Aorta (tissue), 5 donors: ENCODE measurements around the gene RBPJ. TPM values are rescaled to one million over a fixed set of nuclear protein-coding genes. Genes with fewer than 3 reads are reported as not detected.

Experiments used
- ATAC-seq: fragments of 200-7000 bp; cut with Tn5 transposase; one replicate; pipeline ENCODE4 v1.9.1; 2022; ENCODE audit warnings: moderate library complexity; ENCODE audit not compliant: low FRiP score
- DNase-seq, 2 donors: peaks; one replicate each; pipeline ENCODE4 v3.0.0-alpha.2; 2020
- H3K27ac ChIP-seq, 2 donors: one replicate each; pipeline ENCODE4 v1.5.1; 2013; ENCODE audit warnings: low read length in 2 of 2, mild to moderate bottlenecking in 2 of 2, moderate library complexity in 2 of 2, control low read depth in 1 of 2, inconsistent platforms in 1 of 2, low read depth in 1 of 2
- H3K27me3 ChIP-seq, 2 donors: one replicate each; pipeline ENCODE4 v1.6.1; 2013; ENCODE audit warnings: control low read depth in 1 of 2, low read length in 1 of 2, mild to moderate bottlenecking in 1 of 2, moderate library complexity in 1 of 2; ENCODE audit not compliant: insufficient read depth in 2 of 2, control insufficient read depth in 1 of 2
- H3K36me3 ChIP-seq, 2 donors: one replicate each; pipeline ENCODE4 v1.6.1; 2013; ENCODE audit warnings: control low read depth in 1 of 2, low read length in 1 of 2, mild to moderate bottlenecking in 1 of 2; ENCODE audit not compliant: insufficient read depth in 2 of 2, control insufficient read depth in 1 of 2
- H3K4me1 ChIP-seq, 2 donors: one replicate each; pipeline ENCODE4 v1.6.1; 2013; ENCODE audit warnings: low read length in 2 of 2, control low read depth in 1 of 2, mild to moderate bottlenecking in 1 of 2, moderate library complexity in 1 of 2; ENCODE audit not compliant: insufficient read depth in 2 of 2, control insufficient read depth in 1 of 2
- H3K4me3 ChIP-seq, 2 donors: one replicate each; pipeline ENCODE4 v1.5.1; 2013; ENCODE audit warnings: low read length in 2 of 2, control low read depth in 1 of 2, mild to moderate bottlenecking in 1 of 2
- H3K9me3 ChIP-seq: one replicate; pipeline ENCODE4 v1.6.1; 2013; ENCODE audit warnings: mild to moderate bottlenecking, low read length; ENCODE audit not compliant: control insufficient read depth
- WGBS, 2 donors: extraction: QIAGEN DNeasy Blood & Tissue Kit; methylation state at CpG; one replicate each; pipeline ENCODE4 v1.1.7; 2013; 5-methylcytosine and 5-hydroxymethylcytosine counted together
- intact Hi-C, 2 donors: fragments of 100-400 bp; cut with DNase I; formaldehyde crosslinking; loops; one replicate each; pipeline versions ENCODE4 v1.14.2 to v1.15.0; 2022
- polyA plus RNA-seq, 2 donors: library from polyadenylated mRNA; stranded (reverse); fragments of 200-250 nt; gene quantifications; one replicate each; pipeline ENCODE4 v1.2.3, GENCODE V29; 2013
- total RNA-seq, 2 donors: library from RNA; stranded (reverse); fragmentation: NEBNext Ultra II Directional; extraction: Animal tissue kit (Norgen Biotek cat#: 25700); gene quantifications; one replicate each; pipeline ENCODE4 v1.2.1, GENCODE V29; 2021
- donor health status: healthy with polysubstance abuse.
- donor health status: Bipolar disorder and iron deficiency.
- donor health status: DM: no; HTN: no; CAD: no.
- donor health status: DM: no; HTN: no; CAD: no.
- donor health status: DM: yes; HTN: yes; CAD: no.

The RBPJ gene
- total and polyA plus RNA-seq, 4 donors: 24.9 to 162 (median 57.4) TPM

GRCh38 chr4:26406346-26406975 lies 85.6 kb downstream of the RBPJ start:
- ATAC-seq (no peak), DNase-seq (no peak)
- Histone ChIP-seq H3K9me3 (no peaks in the 10 kb centered on the region), H3K36me3 (peaks cover 2 to 4% of the 10 kb centered on the region in 2 donors), H3K4me3 (no peak overlapping the region), H3K4me1 (no peaks in the 10 kb centered on the region), H3K27ac (no peak overlapping the region), H3K27me3 (no peaks in the 10 kb centered on the region)
- intact Hi-C loops: no loop called here
- 94 to 96% methylated on average over 4 of the region's 4 CpGs for WGBS, 2 donors

DNA sequence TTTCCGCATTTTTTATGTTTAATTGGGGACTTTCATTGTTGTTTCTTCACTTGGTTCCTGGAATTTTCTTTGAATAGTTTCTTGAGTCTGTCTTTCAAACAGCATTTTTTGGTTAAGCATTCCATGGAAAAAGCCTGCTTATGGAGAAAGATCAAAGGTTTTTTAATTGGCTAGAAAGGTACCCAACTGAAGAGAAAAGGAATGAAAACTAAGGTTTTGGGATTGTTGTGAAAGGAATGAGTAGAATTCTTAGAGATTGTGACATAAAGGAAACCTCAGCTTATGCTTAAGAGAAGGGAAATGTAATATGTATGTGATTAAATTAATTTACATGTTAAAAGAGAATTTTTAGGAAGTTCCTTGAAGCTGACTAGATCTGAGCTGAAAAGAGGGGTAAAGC lies 86.7 kb downstream of the RBPJ start:
- no peak for DNase-seq
- Histone ChIP-seq H3K27ac (no peak overlapping the region), H3K9me3 (no peaks in the 10 kb centered on the region), H3K4me1 (no peaks in the 10 kb centered on the region), H3K36me3 (peaks cover 2 to 4% of the 10 kb centered on the region in 2 donors), H3K27me3 (no peaks in the 10 kb centered on the region), H3K4me3 (no peak overlapping the region)
- WGBS, 2 donors: 98 to 100% methylated on average over 1 of the region's 1 CpG
- no peak for ATAC-seq
- intact Hi-C loops: no loop called here

GRCh38 chr4:26410385-26411293 lies 89.8 kb downstream of the RBPJ start:
- 3 to 7% methylated on average over 2 of the region's 2 CpGs for WGBS, 2 donors
- Histone ChIP-seq H3K4me1 (no peaks in the 10 kb centered on the region), H3K4me3 (no peak overlapping the region), H3K27me3 (no peaks in the 10 kb centered on the region), H3K27ac (no peak overlapping the region), H3K9me3 (no peaks in the 10 kb centered on the region), H3K36me3 (peaks cover 2 to 4% of the 10 kb centered on the region in 2 donors)
- DNase-seq: no peak
- intact Hi-C loops: loop anchor here (2.0 to 10.0 kb wide), 6 partner anchors 78 to 423 kb away; no protein-coding TSS in a partner anchor
- ATAC-seq: peak; percentile 70

DNA sequence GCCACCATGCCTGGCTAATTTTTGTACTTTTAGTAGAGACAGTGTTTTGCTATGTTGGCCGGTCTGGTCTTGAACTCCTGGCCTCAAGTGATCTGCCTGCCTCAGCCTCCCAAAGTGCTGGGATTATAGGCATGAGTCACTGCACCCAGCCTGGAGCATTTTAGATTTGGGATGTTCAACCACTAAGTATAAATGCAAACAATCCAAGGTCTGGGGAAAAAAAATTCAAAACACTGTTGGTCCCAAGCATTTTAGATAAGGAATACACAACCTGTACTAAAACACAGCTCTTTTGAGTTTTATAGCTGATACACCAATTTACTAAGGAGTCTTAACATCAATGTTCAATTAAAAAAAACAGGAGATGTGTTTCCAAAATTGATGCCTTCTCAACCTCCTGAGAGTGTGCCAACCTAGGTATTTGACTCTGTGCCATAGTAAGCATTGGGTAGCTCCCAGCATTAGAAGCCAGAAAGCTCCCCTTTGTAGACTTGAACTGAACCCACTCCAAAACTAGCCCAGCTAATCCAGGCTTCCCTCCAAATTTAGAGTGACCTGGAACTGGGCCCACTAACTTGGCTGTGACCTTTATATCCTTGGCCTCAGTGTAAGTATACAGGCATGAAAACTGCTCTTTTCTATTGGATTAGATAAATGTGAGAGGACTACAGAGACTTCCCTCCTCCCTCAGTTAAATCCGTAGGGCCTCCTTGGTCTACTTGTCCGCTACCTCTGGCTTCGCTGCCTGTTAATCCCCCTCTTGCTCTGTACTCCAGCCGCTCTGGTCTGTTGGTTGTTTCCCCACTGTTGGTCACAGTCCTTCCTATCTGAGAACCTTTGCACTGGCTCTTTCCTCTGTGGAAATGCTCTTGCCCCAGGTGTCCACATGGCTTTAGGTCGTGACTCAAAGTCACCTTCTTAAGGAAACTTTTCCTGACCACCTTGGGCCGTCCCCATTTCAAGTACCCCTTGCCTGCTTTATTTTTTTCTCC lies 91.9 kb downstream of the RBPJ start:
- H3K27me3 ChIP-seq: no peaks in the 10 kb centered on the region
- H3K36me3 ChIP-seq: no peaks in the 10 kb centered on the region
- no peaks in the 10 kb centered on the region for H3K9me3 ChIP-seq
- H3K27ac ChIP-seq: no peak overlapping the region
- H3K4me1 ChIP-seq: no peaks in the 10 kb centered on the region
- H3K4me3 ChIP-seq: no peak overlapping the region
- intact Hi-C loops: loop anchor here (5.0 to 10.0 kb wide), 5 partner anchors 80 to 425 kb away; no protein-coding TSS in a partner anchor
- ATAC-seq: peak; percentile 79
- DNase-seq: no peak
- 34 to 42% methylated on average over 7 of the region's 7 CpGs for WGBS, 2 donors

DNA sequence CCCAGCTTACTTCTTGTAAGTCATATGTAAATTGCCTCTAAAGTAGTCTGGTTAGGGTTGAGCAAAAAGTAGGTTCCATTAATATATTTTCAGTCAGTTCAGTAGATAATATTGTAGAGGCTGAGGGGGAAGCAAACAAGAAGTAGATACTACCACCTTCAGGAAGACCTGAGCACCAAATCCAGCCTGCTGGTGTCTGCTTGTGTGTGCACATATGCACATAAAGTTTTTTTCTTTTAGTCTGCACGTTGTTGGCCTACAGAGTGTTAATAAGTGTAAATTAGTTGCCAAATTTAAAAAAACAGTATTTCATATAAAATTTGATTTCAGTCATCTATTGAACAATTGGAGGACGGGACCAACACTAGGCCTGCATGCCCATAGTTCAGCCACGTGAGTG lies 92.8 kb downstream of the RBPJ start:
- no peak for DNase-seq
- Histone ChIP-seq H3K9me3 (no peaks in the 10 kb centered on the region), H3K4me1 (no peaks in the 10 kb centered on the region), H3K27me3 (no peaks in the 10 kb centered on the region), H3K36me3 (no peaks in the 10 kb centered on the region), H3K4me3 (no peak overlapping the region), H3K27ac (no peak overlapping the region)
- no peak for ATAC-seq
- 84 to 89% methylated on average over 3 of the region's 3 CpGs for WGBS, 2 donors
- intact Hi-C loops: loop anchor here (5.0 to 10.0 kb wide), 5 partner anchors 81 to 426 kb away; no protein-coding TSS in a partner anchor

- WGBS, 2 donors: 65 to 69% methylated on average over 1 of the region's 1 CpG
- ATAC-seq (no peak), DNase-seq (no peak)
- no peaks in the 10 kb centered on the region for H3K36me3 ChIP-seq
- no peaks in the 10 kb centered on the region for H3K4me1 ChIP-seq
- H3K27ac ChIP-seq: no peak overlapping the region
- H3K9me3 ChIP-seq: no peaks in the 10 kb centered on the region
- H3K4me3 ChIP-seq: no peak overlapping the region
- intact Hi-C loops: loop anchor here in 1 of 2 donors (10.0 kb wide), 1 partner anchor 333 kb away; no protein-coding TSS in a partner anchor
- no peaks in the 10 kb centered on the region for H3K27me3 ChIP-seq
These were observed 97.3 kb downstream of the RBPJ start for GRCh38 chr4:26418107-26418506.

- H3K36me3 ChIP-seq: no peaks in the 10 kb centered on the region
These were observed 98.0 kb downstream of the RBPJ start for GRCh38 chr4:26418850-26419249.

DNA sequence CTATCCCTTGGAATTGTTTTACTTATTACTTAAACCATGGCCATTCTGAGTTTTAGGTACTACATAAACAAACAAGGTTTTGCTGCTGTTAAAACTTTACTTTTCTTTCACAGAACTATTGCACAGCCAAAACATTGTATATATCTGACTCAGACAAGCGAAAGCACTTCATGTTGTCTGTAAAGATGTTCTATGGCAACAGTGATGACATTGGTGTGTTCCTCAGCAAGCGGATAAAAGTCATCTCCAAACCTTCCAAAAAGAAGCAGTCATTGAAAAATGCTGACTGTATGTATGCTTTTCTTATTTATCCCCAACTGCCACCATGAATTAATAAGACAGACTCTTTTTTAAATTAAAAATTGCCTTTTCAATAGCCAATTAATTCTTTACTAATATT lies 99.6 kb downstream of the RBPJ start:
- Histone ChIP-seq H3K27me3 (no peaks in the 10 kb centered on the region), H3K4me1 (no peaks in the 10 kb centered on the region), H3K36me3 (peaks cover 0 to 1% of the 10 kb centered on the region in 2 donors), H3K27ac (no peak overlapping the region), H3K4me3 (no peak overlapping the region), H3K9me3 (no peaks in the 10 kb centered on the region)
- WGBS, 2 donors: 96 to 97% methylated on average over 2 of the region's 2 CpGs
- DNase-seq (no peak), ATAC-seq (no peak)
- intact Hi-C loops: no loop called here

More at GRCh38 chr4:26418850-26419249, 98.0 kb downstream of the RBPJ start:
- 96 to 97% methylated on average over 9 of the region's 9 CpGs for WGBS, 2 donors
- H3K27ac ChIP-seq: no peak overlapping the region
- no peak overlapping the region for H3K4me3 ChIP-seq
- intact Hi-C loops: loop anchor here in 1 of 2 donors (10.0 kb wide), 1 partner anchor 334 kb away; no protein-coding TSS in a partner anchor
- ATAC-seq (no peak), DNase-seq (no peak)
- no peaks in the 10 kb centered on the region for H3K4me1 ChIP-seq
- no peaks in the 10 kb centered on the region for H3K9me3 ChIP-seq
- no peaks in the 10 kb centered on the region for H3K27me3 ChIP-seq
